Mucosa of descending colon (tissue), 3 donors: ENCODE results near the gene RNF11. TPM values are rescaled to one million over a fixed set of nuclear protein-coding genes. Genes with fewer than 3 reads are reported as not detected.

Source experiments
- ATAC-seq: fragments of 200-7000 bp; cut with Tn5 transposase; one replicate; pipeline ENCODE4 v1.9.1; 2020; ENCODE audit warnings: mild to moderate bottlenecking, moderate library complexity
- DNase-seq, 3 donors: peaks; one replicate each; pipeline ENCODE4 v3.0.0-alpha.2; 2020
- H3K36me3 ChIP-seq: fragments of 200-600 bp; one replicate; pipeline ENCODE4 v1.8.0; 2021; ENCODE audit warnings: low read depth, mild to moderate bottlenecking
- H3K4me1 ChIP-seq: fragments of 200-600 bp; one replicate; pipeline ENCODE4 v1.8.0; 2021; ENCODE audit warnings: low read depth, mild to moderate bottlenecking
- H3K4me3 ChIP-seq: fragments of 200-600 bp; one replicate; pipeline ENCODE4 v1.8.0; 2021; ENCODE audit warnings: mild to moderate bottlenecking
- H3K9me3 ChIP-seq: fragments of 200-600 bp; one replicate; pipeline ENCODE4 v1.8.0; 2021; ENCODE audit warnings: mild to moderate bottlenecking
- CTCF ChIP-seq: fragments of 200-600 bp; IDR thresholded peaks from one replicate; pipeline ENCODE4 v1.8.0; 2022; ENCODE audit warnings: antibody characterized with exemption, mild to moderate bottlenecking
- intact Hi-C, 2 donors: fragments of 100-400 bp; cut with DNase I in 1 of 2; cut with micrococcal nuclease in 1 of 2; formaldehyde crosslinking; loops; one replicate each; pipeline versions ENCODE4 v1.11.0 to v1.11.1; 2022; cut with DNase I, micrococcal nuclease
- total RNA-seq, 3 donors: library from RNA; stranded (reverse); fragmentation: NEBNext Ultra II Directional in 2 of 3; extraction: Animal tissue kit (Norgen Biotek cat#: 25700) in 2 of 3; gene quantifications; one replicate each; pipeline versions ENCODE4 v1.2.1 to v1.2.4, GENCODE V29; 2021 to 2023
- donor health status: DM: no; HTN: no; CAD: no; lungs with moderate emphysema.
- donor health status: DM: no; HTN: no; CAD: no.
- donor health status: DM: no; HTN: yes; CAD: no.

The RNF11 gene
- total RNA-seq, 3 donors from 2014 or later, result 66.7 to 117 (median 84.7) TPM

GRCh38 chr1:51193564-51193963 lies 42.5 kb upstream of the RNF11 start:
- no peak for ATAC-seq
- H3K4me1 ChIP-seq, result no peaks in the 10 kb centered on the region
- intact Hi-C loops, result no loop called here
- no peaks in the 10 kb centered on the region for H3K9me3 ChIP-seq
- no peaks in the 10 kb centered on the region for H3K36me3 ChIP-seq
- H3K4me3 ChIP-seq, result no peak overlapping the region
- TF ChIP-seq CTCF, result no peak
- no peak for DNase-seq

GRCh38 chr1:51203121-51203873 lies 32.8 kb upstream of the RNF11 start:
- H3K4me1 ChIP-seq, result no peaks in the 10 kb centered on the region
- no peak for TF ChIP-seq CTCF
- no peak for ATAC-seq
- DNase-seq, result no peak
- H3K36me3 ChIP-seq, result no peaks in the 10 kb centered on the region
- intact Hi-C loops, result no loop called here
- no peak overlapping the region for H3K4me3 ChIP-seq
- H3K9me3 ChIP-seq, result no peaks in the 10 kb centered on the region

- H3K4me1 ChIP-seq, result no peaks in the 10 kb centered on the region
- DNase-seq, result no peak
- intact Hi-C loops, result no loop called here
- H3K4me3 ChIP-seq, result no peak overlapping the region
- H3K9me3 ChIP-seq, result no peaks in the 10 kb centered on the region
- ATAC-seq, result no peak
- H3K36me3 ChIP-seq, result no peaks in the 10 kb centered on the region
- no peak for TF ChIP-seq CTCF
Observed at GRCh38 chr1:51203874-51204245, 32.2 kb upstream of the RNF11 start.

GRCh38 chr1:51210055-51210454 lies 26.0 kb upstream of the RNF11 start:
- ATAC-seq (no peak), DNase-seq (no peak)
- no peaks in the 10 kb centered on the region for H3K4me1 ChIP-seq
- no peak for TF ChIP-seq CTCF
- no peaks in the 10 kb centered on the region for H3K9me3 ChIP-seq
- H3K4me3 ChIP-seq, result no peak overlapping the region
- H3K36me3 ChIP-seq, result no peaks in the 10 kb centered on the region
- intact Hi-C loops, result no loop called here

- no peak for TF ChIP-seq CTCF
- H3K4me3 ChIP-seq, result no peak overlapping the region
- H3K9me3 ChIP-seq, result no peaks in the 10 kb centered on the region
- DNase-seq (no peak), ATAC-seq (no peak)
- intact Hi-C loops, result no loop called here
- no peaks in the 10 kb centered on the region for H3K36me3 ChIP-seq
- H3K4me1 ChIP-seq, result no peaks in the 10 kb centered on the region
Observed at GRCh38 chr1:51210676-51211075, 25.4 kb upstream of the RNF11 start.
